Endothelial cell (in vitro differentiated cells): ENCODE results near the gene ZNF70. TPM values are rescaled to one million over a fixed set of nuclear protein-coding genes. Genes with fewer than 3 reads are reported as not detected.

Experiments used
- DNase-seq: peaks from one replicate; pipeline ENCODE4 v3.0.0; 2021; ENCODE audit warnings: low spot score
- H3K27ac Mint-ChIP-seq: one replicate; pipeline ENCODE4 v1.8.0; 2021; ENCODE audit warnings: mixed read lengths, inconsistent platforms; ENCODE audit not compliant: unreplicated experiment
- H3K27me3 Mint-ChIP-seq: one replicate; pipeline ENCODE4 v1.8.0; 2021; ENCODE audit warnings: mild to moderate bottlenecking, moderate library complexity, mixed read lengths, inconsistent platforms; ENCODE audit not compliant: unreplicated experiment
- H3K36me3 Mint-ChIP-seq: one replicate; pipeline ENCODE4 v1.8.0; 2021; ENCODE audit warnings: mild to moderate bottlenecking, low read depth, mixed read lengths, inconsistent platforms; ENCODE audit not compliant: unreplicated experiment
- H3K4me1 Mint-ChIP-seq: one replicate; pipeline ENCODE4 v1.8.0; 2021; ENCODE audit warnings: mild to moderate bottlenecking, mixed read lengths, inconsistent platforms; ENCODE audit not compliant: unreplicated experiment
- H3K4me3 Mint-ChIP-seq: one replicate; pipeline ENCODE4 v1.8.0; 2021; ENCODE audit warnings: mild to moderate bottlenecking, mixed read lengths, inconsistent platforms; ENCODE audit not compliant: unreplicated experiment
- H3K9me3 Mint-ChIP-seq: one replicate; pipeline ENCODE4 v1.8.0; 2021; ENCODE audit warnings: mixed read lengths, inconsistent platforms; ENCODE audit not compliant: unreplicated experiment
- total RNA-seq: library from RNA; stranded (reverse); fragmentation: NEBNext Ultra II Directional; extraction: Animal tissue kit (Norgen Biotek cat#: 25700); gene quantifications from one replicate; pipeline ENCODE4 v1.2.1, GENCODE V29; 2021; ENCODE audit not compliant: unreplicated experiment
- TF ChIP-seq, protein P1 (sequence below): fragments of 200-600 bp; sonication (generic); IDR thresholded peaks from one replicate; pipeline ENCODE4 v1.5.0; 2021; ENCODE audit warnings: antibody characterized with exemption; ENCODE audit not compliant: unreplicated experiment

Gene ZNF70
- total RNA-seq, 1 donor from 2014 or later = 8.0 TPM

DNA sequence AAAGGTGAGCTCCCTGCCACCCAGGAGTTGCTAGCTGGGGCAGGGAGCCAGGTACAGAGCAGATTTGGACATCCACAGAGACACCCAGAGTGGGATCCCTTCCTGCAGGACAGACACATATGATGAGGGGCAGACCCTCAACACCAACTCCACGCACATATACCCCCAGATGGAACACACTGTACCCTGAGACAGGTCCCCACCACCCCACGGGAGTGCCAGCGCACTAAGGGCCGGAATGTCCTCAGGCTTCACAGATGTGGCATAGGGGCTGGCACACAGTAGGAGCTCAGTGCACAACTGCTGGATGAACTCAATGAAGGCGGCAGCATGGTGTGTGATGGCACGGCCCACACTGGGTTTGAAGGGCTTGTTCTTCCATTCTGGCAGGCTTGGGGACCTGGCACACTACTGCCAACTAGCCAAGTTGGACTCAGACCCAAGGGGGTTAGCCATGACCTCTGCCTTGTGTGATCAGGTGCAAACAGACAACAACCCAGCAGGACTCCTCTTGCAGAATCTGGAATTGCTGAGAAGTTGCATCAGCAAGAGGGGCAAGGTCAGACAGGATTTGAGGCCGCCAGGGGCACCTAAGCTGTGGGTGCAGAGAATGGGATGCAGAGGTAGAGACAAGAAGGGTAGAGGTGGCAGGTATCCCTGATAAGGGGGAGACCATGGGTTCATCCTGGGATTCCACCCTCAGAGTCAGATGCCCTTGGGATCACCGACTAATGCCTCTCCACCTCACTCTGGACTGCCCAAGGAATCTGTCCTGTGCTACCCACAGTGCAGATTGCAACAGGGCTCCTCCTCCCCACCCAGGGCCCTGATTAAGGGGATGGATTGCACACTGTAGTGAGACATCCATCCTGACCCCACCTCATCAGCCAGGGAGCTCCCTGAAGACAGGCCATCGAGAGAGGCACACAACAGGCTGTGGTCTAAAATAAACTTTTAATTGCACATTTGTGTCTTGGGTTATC, 14.3 kb upstream of the ZNF70 start:
- no peak for DNase-seq
- Mint-ChIP-seq H3K27ac (peak overlapping the region; percentile 52), H3K27me3 (peaks cover 3% of the 10 kb centered on the region), H3K36me3 (no peaks in the 10 kb centered on the region), H3K9me3 (no peaks in the 10 kb centered on the region), H3K4me3 (no peak overlapping the region), H3K4me1 (peaks cover 20% of the 10 kb centered on the region)
- TF ChIP-seq, protein P1, sequence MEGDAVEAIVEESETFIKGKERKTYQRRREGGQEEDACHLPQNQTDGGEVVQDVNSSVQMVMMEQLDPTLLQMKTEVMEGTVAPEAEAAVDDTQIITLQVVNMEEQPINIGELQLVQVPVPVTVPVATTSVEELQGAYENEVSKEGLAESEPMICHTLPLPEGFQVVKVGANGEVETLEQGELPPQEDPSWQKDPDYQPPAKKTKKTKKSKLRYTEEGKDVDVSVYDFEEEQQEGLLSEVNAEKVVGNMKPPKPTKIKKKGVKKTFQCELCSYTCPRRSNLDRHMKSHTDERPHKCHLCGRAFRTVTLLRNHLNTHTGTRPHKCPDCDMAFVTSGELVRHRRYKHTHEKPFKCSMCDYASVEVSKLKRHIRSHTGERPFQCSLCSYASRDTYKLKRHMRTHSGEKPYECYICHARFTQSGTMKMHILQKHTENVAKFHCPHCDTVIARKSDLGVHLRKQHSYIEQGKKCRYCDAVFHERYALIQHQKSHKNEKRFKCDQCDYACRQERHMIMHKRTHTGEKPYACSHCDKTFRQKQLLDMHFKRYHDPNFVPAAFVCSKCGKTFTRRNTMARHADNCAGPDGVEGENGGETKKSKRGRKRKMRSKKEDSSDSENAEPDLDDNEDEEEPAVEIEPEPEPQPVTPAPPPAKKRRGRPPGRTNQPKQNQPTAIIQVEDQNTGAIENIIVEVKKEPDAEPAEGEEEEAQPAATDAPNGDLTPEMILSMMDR = no peak

DNA sequence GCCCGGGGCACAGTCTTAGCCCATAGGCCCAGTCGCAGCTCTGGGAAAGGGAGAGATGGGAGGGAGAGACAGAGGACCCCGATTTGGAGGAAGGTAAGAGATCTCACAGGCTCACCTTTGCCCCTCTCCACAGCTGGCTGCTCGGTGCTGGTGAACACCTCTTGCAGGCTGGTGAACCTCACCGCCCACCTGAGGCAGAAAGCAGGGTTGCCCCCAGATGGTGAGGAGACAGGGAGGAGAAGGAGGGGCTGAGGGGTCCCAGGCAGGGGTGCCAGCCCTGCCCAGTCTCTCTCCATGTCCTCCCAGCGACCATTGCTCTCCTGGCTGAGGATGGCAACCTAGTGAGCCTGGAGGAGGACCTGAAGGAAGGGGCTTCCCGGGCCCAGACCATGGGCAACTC, 13.0 kb upstream of the ZNF70 start:
- H3K4me3 Mint-ChIP-seq = no peak overlapping the region
- H3K36me3 Mint-ChIP-seq = no peaks in the 10 kb centered on the region
- peaks cover 22% of the 10 kb centered on the region for H3K4me1 Mint-ChIP-seq
- peaks cover 3% of the 10 kb centered on the region for H3K27me3 Mint-ChIP-seq
- TF ChIP-seq, protein P1 = no peak
- no peak for DNase-seq
- no peak overlapping the region for H3K27ac Mint-ChIP-seq
- H3K9me3 Mint-ChIP-seq = no peaks in the 10 kb centered on the region

DNA sequence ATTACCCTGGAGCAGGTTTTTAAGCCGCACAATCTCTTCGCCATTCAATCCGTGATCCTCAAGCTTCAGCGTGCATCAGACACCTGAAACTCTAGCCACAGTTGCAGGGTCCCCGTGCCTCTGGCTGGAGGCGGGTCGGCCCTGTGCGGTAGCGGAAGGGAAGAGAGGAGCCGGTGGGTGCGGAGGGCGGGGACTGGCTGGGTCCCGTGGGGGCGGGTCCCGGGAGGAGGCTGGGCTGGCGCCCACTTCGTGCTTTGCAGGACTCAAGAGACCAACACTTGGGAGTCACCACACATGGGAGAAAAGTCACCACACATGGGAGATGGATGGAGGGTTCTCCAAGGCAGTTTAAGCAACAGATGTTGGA, 12.7 kb upstream of the ZNF70 start:
- Mint-ChIP-seq H3K27ac (no peak overlapping the region), H3K4me3 (no peak overlapping the region), H3K4me1 (peaks cover 22% of the 10 kb centered on the region), H3K27me3 (peaks cover 3% of the 10 kb centered on the region), H3K9me3 (no peaks in the 10 kb centered on the region), H3K36me3 (no peaks in the 10 kb centered on the region)
- TF ChIP-seq, protein P1 = no peak
- DNase-seq = peak; percentile 23

- peak within 1 kb of the TSS; percentile 59 for H3K4me3 Mint-ChIP-seq
- TF ChIP-seq, protein P1 = no peak
- peaks cover 22% of the 10 kb centered on the region for H3K4me1 Mint-ChIP-seq
- peak; percentile 57 for DNase-seq
- H3K9me3 Mint-ChIP-seq = no peaks in the 10 kb centered on the region
- H3K27ac Mint-ChIP-seq = peak within 1 kb of the TSS; percentile 89
- no peaks in the 10 kb centered on the region for H3K36me3 Mint-ChIP-seq
- H3K27me3 Mint-ChIP-seq = peaks cover 3% of the 10 kb centered on the region
These were observed 12.1 kb upstream of the ZNF70 start, which contains the start of gene C22orf15 for GRCh38 chr22:23762842-23763578. TSS of gene C22orf15 (plus strand) at chr22:23762990. CDS start at chr22:23763307, 317 bp downstream.
